ENCODE measurements around the gene SLC12A5.
"Not testable (repeated sequence)": the region's sequence is repeated elsewhere in the genome, so short reads cannot be mapped to it uniquely, and the experiment has no call there.

Gene SLC12A5

GRCh38 chr20:46028772-46029371 lies at the start of gene SLC12A5:
Gene SLC12A5 (plus strand): TSS chr20:46029215. CDS start chr20:46029345, 130 bp downstream.
- Mint-ChIP-seq H3K9me3 (no peaks in the 10 kb centered on the region), H3K36me3 (ENCODE audit: low read depth) (peaks cover 1% of the 10 kb centered on the region), H3K27ac (no peak within 1 kb of the TSS), H3K4me1 (ENCODE audit: low read depth) (no peaks in the 10 kb centered on the region), H3K4me3 (no peak within 1 kb of the TSS), H3K27me3 (ENCODE audit: low read depth) (peaks cover 49% of the 10 kb centered on the region)
- no peak for DNase-seq (ENCODE audit: low spot score)

DNA sequence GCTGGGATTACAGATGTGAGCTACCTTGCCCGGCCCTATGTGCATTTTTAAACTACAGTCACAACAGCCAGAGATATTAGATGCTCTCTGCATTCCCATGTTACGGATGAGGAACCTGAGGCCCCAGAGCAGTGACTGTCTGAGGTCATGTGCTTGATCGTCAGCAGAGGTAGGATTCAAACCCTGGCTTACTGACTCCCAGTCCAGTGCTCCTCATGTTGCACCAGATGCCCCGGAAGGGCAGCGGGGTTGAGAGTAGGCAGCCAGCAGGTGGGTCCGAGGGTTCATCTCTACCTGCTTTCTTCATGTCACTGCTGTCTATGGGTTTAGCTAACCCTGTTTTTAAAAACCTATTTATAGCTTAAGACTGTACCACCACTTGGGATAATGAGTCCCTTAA lies 47.8 kb upstream of the SLC12A5 start:
- no peak overlapping the region for H3K4me3 Mint-ChIP-seq
- H3K4me1 Mint-ChIP-seq (ENCODE audit: low read depth) = peaks cover 6% of the 10 kb centered on the region
- DNase-seq (ENCODE audit: low spot score) = no peak
- H3K27ac Mint-ChIP-seq = no peak overlapping the region
- no peaks in the 10 kb centered on the region for H3K9me3 Mint-ChIP-seq
- H3K27me3 Mint-ChIP-seq (ENCODE audit: low read depth) = peaks cover 24% of the 10 kb centered on the region
- no peaks in the 10 kb centered on the region for H3K36me3 Mint-ChIP-seq (ENCODE audit: low read depth)

DNA sequence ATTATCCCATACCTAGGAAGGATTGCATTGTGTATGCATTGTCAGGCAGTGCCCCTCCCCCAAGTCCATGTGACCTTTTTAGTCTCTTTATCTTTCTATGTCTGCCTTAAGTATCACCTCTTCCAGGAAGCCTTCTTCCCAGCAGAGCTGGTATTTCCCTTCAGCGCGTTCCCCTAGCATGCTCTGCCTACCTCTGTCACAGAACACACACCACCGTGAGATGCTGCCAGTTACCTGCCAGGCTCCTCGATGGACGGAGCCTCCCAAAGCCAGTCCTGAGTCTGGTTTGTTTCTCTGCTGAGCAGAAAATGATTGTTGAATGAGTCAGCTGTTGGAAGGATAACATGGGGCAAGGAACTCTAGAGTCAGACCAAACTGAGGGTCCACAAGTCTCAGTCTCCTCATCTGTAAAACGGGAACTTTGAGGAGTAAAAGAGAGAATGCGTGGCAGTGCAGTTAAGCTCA lies 45.7 kb upstream of the SLC12A5 start:
- Mint-ChIP-seq H3K4me3 (no peak overlapping the region), H3K9me3 (no peaks in the 10 kb centered on the region), H3K27me3 (ENCODE audit: low read depth) (peaks cover 14% of the 10 kb centered on the region), H3K36me3 (ENCODE audit: low read depth) (no peaks in the 10 kb centered on the region), H3K4me1 (ENCODE audit: low read depth) (peaks cover 6% of the 10 kb centered on the region), H3K27ac (no peak overlapping the region)
- no peak for DNase-seq (ENCODE audit: low spot score)

DNA sequence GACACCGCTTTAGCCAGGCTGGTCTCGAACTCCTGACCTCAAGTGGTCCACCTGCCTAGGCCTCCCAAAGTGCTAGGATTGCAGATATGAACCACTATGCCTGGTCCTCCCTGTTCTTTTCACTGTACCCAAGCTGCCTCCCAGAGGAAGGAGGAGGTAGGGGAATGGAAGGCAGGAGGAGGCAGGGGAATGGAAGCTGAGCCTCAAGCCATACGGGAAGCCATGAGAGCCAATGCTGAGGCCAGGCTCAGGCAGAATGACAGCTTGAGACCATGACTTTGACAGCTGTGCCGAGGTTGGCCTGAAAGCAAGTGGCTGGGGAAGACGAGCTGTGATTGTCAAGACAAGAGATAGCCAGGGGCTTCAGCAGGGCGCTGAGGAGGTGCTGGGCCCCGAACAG lies 43.4 kb upstream of the SLC12A5 start:
- H3K4me1 Mint-ChIP-seq (ENCODE audit: low read depth) = peaks cover 6% of the 10 kb centered on the region
- no peak for DNase-seq (ENCODE audit: low spot score)
- no peak overlapping the region for H3K4me3 Mint-ChIP-seq
- no peaks in the 10 kb centered on the region for H3K36me3 Mint-ChIP-seq (ENCODE audit: low read depth)
- no peak overlapping the region for H3K27ac Mint-ChIP-seq
- no peaks in the 10 kb centered on the region for H3K9me3 Mint-ChIP-seq
- peaks cover 15% of the 10 kb centered on the region for H3K27me3 Mint-ChIP-seq (ENCODE audit: low read depth)

- Mint-ChIP-seq H3K4me3 (no peak overlapping the region), H3K27me3 (ENCODE audit: low read depth) (peaks cover 21% of the 10 kb centered on the region), H3K9me3 (no peaks in the 10 kb centered on the region), H3K27ac (no peak overlapping the region), H3K4me1 (ENCODE audit: low read depth) (peaks cover 6% of the 10 kb centered on the region), H3K36me3 (ENCODE audit: low read depth) (no peaks in the 10 kb centered on the region)
- peak; percentile 64 for DNase-seq (ENCODE audit: low spot score)
Observed at GRCh38 chr20:45987108-45987780, 41.8 kb upstream of the SLC12A5 start.

DNA sequence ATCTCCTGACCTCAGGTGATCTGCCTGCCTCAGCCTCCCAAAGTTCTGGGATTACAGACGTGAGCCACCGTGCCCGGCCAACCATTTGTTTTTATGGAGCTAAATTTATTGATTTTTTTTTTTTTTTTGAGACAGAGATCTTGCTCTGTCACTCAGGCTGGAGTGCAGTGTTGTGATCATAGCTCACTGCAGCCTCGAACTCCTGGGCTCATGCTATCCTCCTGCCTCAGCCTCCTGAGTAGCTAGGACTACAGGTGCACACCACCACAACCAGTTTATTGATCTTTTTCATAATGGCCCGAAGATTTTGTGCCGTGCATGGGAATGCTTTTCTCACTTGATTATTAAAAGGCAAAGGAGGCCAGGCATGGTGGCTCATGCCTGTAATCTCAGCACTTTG lies 40.2 kb upstream of the SLC12A5 start:
- H3K27ac Mint-ChIP-seq; H3K4me3 Mint-ChIP-seq; H3K36me3 Mint-ChIP-seq (ENCODE audit: low read depth): not testable (repeated sequence)

GRCh38 chr20:45991616-45992015 lies 37.4 kb upstream of the SLC12A5 start:
- DNase-seq (ENCODE audit: low spot score) = no peak
- peaks cover 11% of the 10 kb centered on the region for H3K4me1 Mint-ChIP-seq (ENCODE audit: low read depth)
- no peak overlapping the region for H3K27ac Mint-ChIP-seq
- H3K27me3 Mint-ChIP-seq (ENCODE audit: low read depth) = peaks cover 30% of the 10 kb centered on the region
- H3K9me3 Mint-ChIP-seq = no peaks in the 10 kb centered on the region
- no peak overlapping the region for H3K4me3 Mint-ChIP-seq
- H3K36me3 Mint-ChIP-seq (ENCODE audit: low read depth) = no peaks in the 10 kb centered on the region

More for the DNA sequence above, 40.2 kb upstream of the SLC12A5 start:
- H3K9me3 Mint-ChIP-seq; DNase-seq (ENCODE audit: low spot score); H3K4me1 Mint-ChIP-seq (ENCODE audit: low read depth): not testable (repeated sequence)
- H3K27me3 Mint-ChIP-seq (ENCODE audit: low read depth) = peaks cover 18% of the 10 kb centered on the region

GRCh38 chr20:45993197-45993951 lies 35.6 kb upstream of the SLC12A5 start:
- peaks cover 33% of the 10 kb centered on the region for H3K27me3 Mint-ChIP-seq (ENCODE audit: low read depth)
- H3K9me3 Mint-ChIP-seq = no peaks in the 10 kb centered on the region
- no peak for DNase-seq (ENCODE audit: low spot score)
- peaks cover 22% of the 10 kb centered on the region for H3K4me1 Mint-ChIP-seq (ENCODE audit: low read depth)
- no peak overlapping the region for H3K4me3 Mint-ChIP-seq
- no peaks in the 10 kb centered on the region for H3K36me3 Mint-ChIP-seq (ENCODE audit: low read depth)
- H3K27ac Mint-ChIP-seq = no peak overlapping the region

DNA sequence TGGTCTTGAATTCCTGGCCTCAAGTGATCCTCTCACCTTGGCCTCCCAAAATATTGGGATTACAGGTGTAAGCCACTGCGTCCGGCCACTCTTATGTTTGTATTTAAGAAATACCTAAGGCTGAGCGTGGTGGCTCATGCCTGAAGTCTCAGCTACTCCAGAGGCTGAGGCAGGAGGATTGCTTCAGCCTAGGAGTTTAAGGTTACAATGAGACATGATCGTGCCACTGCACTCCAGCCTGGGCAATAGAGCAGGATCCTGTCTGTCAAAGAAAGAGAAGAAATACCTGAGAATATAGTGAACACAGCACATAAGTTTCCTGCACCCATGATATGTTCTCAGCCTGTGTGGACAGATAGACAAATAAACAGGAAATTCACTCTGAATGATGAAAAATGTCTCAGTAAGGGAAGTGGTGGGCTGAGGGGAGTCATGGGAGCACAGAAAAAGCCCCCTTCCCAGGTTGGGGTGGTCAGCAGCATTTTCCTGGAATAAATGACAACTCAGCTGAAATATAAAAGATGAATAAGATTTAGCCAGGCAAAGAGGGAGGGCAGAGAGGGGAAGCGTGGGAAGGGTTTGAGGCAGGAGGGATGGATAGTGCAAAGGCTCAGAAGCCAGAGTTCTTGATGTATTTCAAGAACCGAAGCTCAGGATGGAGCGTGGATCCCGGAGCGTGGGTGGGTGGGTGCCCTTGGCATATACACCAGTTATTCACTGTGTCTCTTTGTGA lies 34.1 kb upstream of the SLC12A5 start:
- Mint-ChIP-seq H3K9me3 (no peaks in the 10 kb centered on the region), H3K4me1 (ENCODE audit: low read depth) (peaks cover 35% of the 10 kb centered on the region), H3K27ac (no peak overlapping the region), H3K36me3 (ENCODE audit: low read depth) (no peaks in the 10 kb centered on the region), H3K27me3 (ENCODE audit: low read depth) (peaks cover 24% of the 10 kb centered on the region), H3K4me3 (no peak overlapping the region)
- no peak for DNase-seq (ENCODE audit: low spot score)

DNA sequence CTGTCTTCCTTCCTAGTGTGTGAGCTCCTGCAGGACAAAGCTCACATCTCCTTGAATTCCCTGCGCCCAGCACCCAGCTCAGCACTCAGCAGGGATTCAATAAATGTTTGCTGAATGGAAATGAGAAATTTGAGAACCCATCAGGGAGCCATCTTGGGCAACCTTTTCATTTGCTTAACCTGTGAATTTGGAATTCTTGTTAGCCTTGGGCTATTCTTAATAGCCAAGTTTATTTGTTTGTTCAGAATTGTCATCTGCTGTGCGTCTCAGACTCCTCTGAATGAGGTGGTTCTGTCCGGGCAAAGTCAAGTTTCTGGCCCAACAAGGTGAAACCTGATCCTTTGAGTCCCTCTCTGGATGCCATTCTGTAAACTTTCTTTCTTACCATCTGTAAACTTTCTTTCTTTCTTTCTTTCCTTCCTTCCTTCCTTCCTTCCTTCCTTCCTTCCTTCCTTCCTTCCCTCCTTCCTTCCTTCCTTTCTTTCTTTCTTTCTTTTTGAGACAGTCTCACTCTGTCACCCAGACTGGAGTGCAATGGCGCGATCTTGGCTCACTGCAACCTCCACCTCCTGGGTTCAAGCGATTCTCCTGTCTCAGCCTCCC lies 33.4 kb upstream of the SLC12A5 start:
- H3K4me3 Mint-ChIP-seq = not testable (repeated sequence)
- H3K27me3 Mint-ChIP-seq (ENCODE audit: low read depth) = peaks cover 23% of the 10 kb centered on the region

GRCh38 chr20:45997187-45997586 lies 31.8 kb upstream of the SLC12A5 start:
- Mint-ChIP-seq H3K9me3 (no peaks in the 10 kb centered on the region), H3K36me3 (ENCODE audit: low read depth) (no peaks in the 10 kb centered on the region), H3K4me1 (ENCODE audit: low read depth) (peaks cover 43% of the 10 kb centered on the region), H3K27me3 (ENCODE audit: low read depth) (peaks cover 18% of the 10 kb centered on the region), H3K4me3 (no peak overlapping the region), H3K27ac (no peak overlapping the region)
- DNase-seq (ENCODE audit: low spot score) = no peak

More for the DNA sequence above, 33.4 kb upstream of the SLC12A5 start:
- peaks cover 40% of the 10 kb centered on the region for H3K4me1 Mint-ChIP-seq (ENCODE audit: low read depth)
- not testable (repeated sequence) for H3K27ac Mint-ChIP-seq; H3K9me3 Mint-ChIP-seq; H3K36me3 Mint-ChIP-seq (ENCODE audit: low read depth); DNase-seq (ENCODE audit: low spot score)

DNA sequence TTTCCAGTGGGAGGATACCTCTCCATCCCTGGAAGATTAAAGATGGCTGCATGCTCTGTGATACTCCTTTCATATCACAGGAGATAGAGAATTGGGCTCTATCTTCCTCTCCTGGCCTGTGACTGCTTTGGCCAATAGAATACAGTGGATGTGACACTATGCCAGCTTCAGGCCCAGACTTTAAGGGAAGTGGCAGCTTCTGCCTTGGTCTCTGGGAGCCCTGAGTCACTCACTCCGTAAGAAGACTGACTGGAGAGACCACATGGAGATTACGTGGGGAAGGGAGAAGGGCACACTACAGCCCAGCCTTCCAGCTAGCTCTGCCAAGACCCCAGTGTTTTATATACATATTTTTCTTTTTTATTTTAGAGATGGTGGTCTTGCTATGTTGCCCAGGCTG lies 30.7 kb upstream of the SLC12A5 start:
- Mint-ChIP-seq H3K36me3 (ENCODE audit: low read depth) (no peaks in the 10 kb centered on the region), H3K4me3 (peak overlapping the region; percentile 4), H3K27ac (no peak overlapping the region), H3K9me3 (no peaks in the 10 kb centered on the region), H3K27me3 (ENCODE audit: low read depth) (peaks cover 20% of the 10 kb centered on the region), H3K4me1 (ENCODE audit: low read depth) (peaks cover 45% of the 10 kb centered on the region)
- no peak for DNase-seq (ENCODE audit: low spot score)

DNA sequence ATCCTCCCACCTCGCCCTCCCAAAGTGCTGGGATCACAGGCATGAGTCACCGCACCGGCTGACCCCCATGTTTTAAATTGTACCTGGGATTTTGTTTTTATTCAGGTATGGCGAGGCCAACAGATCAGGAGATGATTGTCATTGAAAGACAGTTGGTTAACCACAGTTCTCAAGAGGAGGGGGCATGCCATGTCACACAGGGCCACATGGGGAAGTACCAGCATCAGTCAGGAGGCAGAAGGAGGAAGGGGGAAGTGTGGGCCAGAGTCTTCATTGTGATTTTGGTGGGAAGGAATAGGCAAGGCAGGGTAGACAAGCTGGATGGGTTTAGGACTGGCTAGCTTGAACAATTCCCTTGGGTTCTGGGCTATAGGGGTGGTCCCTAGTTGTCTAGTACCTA lies 30.3 kb upstream of the SLC12A5 start:
- Mint-ChIP-seq H3K4me3 (peak overlapping the region; percentile 4), H3K27ac (no peak overlapping the region)

More for the DNA sequence above, 30.3 kb upstream of the SLC12A5 start:
- Mint-ChIP-seq H3K36me3 (ENCODE audit: low read depth) (no peaks in the 10 kb centered on the region), H3K4me1 (ENCODE audit: low read depth) (peaks cover 44% of the 10 kb centered on the region), H3K9me3 (no peaks in the 10 kb centered on the region), H3K27me3 (ENCODE audit: low read depth) (peaks cover 20% of the 10 kb centered on the region)
- DNase-seq (ENCODE audit: low spot score) = peak; percentile 25

Measured in T-helper 2 cell treated with Interferon-gamma antibody and Interleukin-4, amounts not matched to agents 5 μg/mL and 100 μg/mL, for 36 hours (primary cell).